ENCODE results near the gene MID1.

MID1 gene

GRCh38 chrX:10524578-10524977 is 95.8 kb downstream of the MID1 start:
- no peak for DNase-seq

GRCh38 chrX:10519761-10520160 is 100.6 kb downstream of the MID1 start:
- no peak for DNase-seq

- no peak for DNase-seq
These were observed 101.1 kb downstream of the MID1 start for GRCh38 chrX:10519278-10519677.

- DNase-seq = no peak
These were observed 102.3 kb downstream of the MID1 start for GRCh38 chrX:10518073-10518472.

GRCh38 chrX:10516781-10517322 is 103.5 kb downstream of the MID1 start:
- DNase-seq = no peak

- no peak for DNase-seq
These were observed 105.5 kb downstream of the MID1 start for GRCh38 chrX:10514891-10515290.

GRCh38 chrX:10513974-10514373 is 106.4 kb downstream of the MID1 start:
- no peak for DNase-seq

GRCh38 chrX:10512741-10513140 is 107.6 kb downstream of the MID1 start:
- no peak for DNase-seq

- no peak for DNase-seq
These were observed 108.1 kb downstream of the MID1 start for GRCh38 chrX:10512258-10512657.

- no peak for DNase-seq
These were observed 111.0 kb downstream of the MID1 start for GRCh38 chrX:10509397-10509796.

GRCh38 chrX:10508891-10509290 is 111.5 kb downstream of the MID1 start:
- no peak for DNase-seq

GRCh38 chrX:10507876-10508275 is 112.5 kb downstream of the MID1 start:
- no peak for DNase-seq

- DNase-seq = no peak
These were observed 113.2 kb downstream of the MID1 start for GRCh38 chrX:10507181-10507580.

- no peak for DNase-seq
These were observed 113.6 kb downstream of the MID1 start for GRCh38 chrX:10506781-10507180.

- DNase-seq = no peak
These were observed 114.7 kb downstream of the MID1 start for GRCh38 chrX:10505726-10506125.

- no peak for DNase-seq
These were observed 117.4 kb downstream of the MID1 start for GRCh38 chrX:10502961-10503360.

GRCh38 chrX:10501611-10502010 is 118.8 kb downstream of the MID1 start:
- DNase-seq = no peak

- no peak for DNase-seq
These were observed 123.9 kb downstream of the MID1 start for GRCh38 chrX:10496345-10496965.

GRCh38 chrX:10495677-10496076 is 124.7 kb downstream of the MID1 start:
- no peak for DNase-seq

- no peak for DNase-seq
These were observed 128.1 kb downstream of the MID1 start for GRCh38 chrX:10492250-10492649.

- no peak for DNase-seq
These were observed 134.0 kb downstream of the MID1 start for GRCh38 chrX:10486373-10486772.

GRCh38 chrX:10485326-10485725 is 135.1 kb downstream of the MID1 start:
- DNase-seq = no peak

GRCh38 chrX:10484683-10485247 is 135.6 kb downstream of the MID1 start:
- DNase-seq = no peak

- DNase-seq = no peak
These were observed 137.1 kb downstream of the MID1 start for GRCh38 chrX:10483191-10483831.
